HG03139 (cell line): ENCODE results near the gene ANO4.
"Not testable (repeated sequence)": the region's sequence is repeated elsewhere in the genome, so short reads cannot be mapped to it uniquely, and the experiment has no call there.

ENCODE experiments used
- ATAC-seq: cut with Tn5 transposase; IDR thresholded peaks from one replicate; pipeline ENCODE4 v1.9.1; 2021; ENCODE audit not compliant: unreplicated experiment

Gene ANO4

DNA sequence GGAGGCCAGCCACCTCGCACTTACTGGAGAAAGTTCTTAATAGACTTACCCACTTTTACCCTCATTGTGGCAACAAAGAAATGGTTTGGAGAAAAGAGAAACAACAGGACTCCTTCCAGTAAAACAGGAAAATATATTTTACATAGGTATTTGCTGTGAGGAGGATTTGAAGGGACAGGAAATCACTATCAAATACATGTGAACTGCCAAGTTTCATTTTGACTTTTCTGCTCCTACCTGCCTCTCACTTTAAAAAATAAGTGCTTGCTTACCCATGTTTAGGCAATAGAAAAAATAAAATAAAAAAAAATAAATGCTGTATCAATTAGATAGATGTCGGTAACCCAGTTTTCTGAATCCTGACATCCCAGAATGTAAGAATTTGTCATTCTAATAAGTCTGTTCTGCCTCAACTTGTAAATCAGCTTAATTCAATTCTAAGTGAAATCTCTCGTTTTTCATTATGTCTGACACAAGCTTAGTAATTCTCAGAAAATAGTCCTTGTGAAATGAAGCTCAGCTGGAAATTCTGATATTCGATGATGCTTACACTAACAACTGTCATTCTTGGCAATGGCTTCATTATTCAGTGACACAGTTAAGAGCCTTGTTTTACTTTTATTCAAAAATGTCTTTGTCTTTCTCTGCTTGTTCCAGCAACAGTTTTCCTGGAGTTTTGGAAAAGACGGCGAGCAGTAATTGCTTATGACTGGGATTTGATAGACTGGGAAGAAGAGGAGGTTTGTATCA lies 284.1 kb downstream of the ANO4 start:
- ATAC-seq, result no peak

GRCh38 chr12:101082706-101083105 lies 288.1 kb downstream of the ANO4 start:
- ATAC-seq, result no peak

DNA sequence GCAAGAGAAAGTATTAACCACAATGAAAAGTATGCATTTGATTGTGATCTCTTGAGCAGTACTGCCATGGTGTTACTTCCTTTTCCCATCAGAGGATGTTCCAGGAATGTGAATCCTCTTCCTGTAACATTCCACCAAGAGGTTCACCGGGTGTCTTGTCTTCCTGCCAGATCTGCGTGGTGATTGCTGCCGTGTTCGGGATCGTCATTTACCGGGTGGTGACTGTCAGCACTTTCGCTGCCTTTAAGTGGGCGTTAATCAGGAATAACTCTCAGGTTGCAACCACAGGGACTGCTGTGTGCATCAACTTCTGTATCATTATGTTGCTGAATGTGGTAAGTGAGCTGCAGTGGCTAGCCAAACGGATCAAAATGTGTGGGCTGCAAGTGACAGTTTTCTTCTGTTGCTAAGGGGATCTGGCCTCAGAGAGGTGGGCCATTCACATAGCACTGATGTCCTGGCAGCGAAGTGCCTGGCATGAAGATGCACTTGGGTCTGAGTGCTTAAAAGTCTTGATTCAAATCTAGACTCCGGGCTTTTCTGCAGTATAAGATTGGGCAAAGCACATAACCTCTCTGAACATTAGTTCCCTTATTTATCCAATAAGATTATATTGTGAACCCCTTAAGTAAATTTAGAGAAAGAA lies 292.0 kb downstream of the ANO4 start:
- ATAC-seq, result no peak

DNA sequence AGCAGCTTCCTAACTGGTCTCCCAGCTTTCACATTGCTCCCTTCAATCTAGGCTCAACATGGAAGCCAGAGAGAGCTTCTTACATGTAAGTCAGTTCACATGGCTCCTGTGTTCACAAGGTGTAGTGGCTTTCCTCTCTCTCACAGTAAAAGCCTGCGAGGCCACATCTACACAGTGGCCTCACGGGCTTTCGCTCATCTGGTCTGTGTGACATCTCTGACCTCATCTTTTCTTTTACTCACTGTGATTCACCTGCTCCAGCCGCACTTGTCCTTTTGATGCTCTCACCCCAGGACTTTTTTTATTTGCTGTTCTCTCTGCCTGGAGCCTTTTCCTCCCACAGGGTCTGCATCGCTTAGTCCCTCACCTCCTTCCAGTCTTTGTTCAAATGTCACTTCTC lies 293.3 kb downstream of the ANO4 start:
- ATAC-seq, result no peak

- ATAC-seq, result no peak
These were observed 294.7 kb downstream of the ANO4 start for GRCh38 chr12:101089271-101089670.

- ATAC-seq, result not testable (repeated sequence)
These were observed 295.6 kb downstream of the ANO4 start for GRCh38 chr12:101090222-101090621.

- no peak for ATAC-seq
These were observed 303.4 kb downstream of the ANO4 start for GRCh38 chr12:101097829-101098580.

GRCh38 chr12:101107032-101107763 lies 312.6 kb downstream of the ANO4 start:
- ATAC-seq, result no peak

GRCh38 chr12:101108130-101108529 lies 313.6 kb downstream of the ANO4 start:
- ATAC-seq, result no peak

- no peak for ATAC-seq
These were observed 316.3 kb downstream of the ANO4 start for GRCh38 chr12:101110866-101111265.

- ATAC-seq, result no peak
These were observed 316.9 kb downstream of the ANO4 start for GRCh38 chr12:101111441-101111840.

DNA sequence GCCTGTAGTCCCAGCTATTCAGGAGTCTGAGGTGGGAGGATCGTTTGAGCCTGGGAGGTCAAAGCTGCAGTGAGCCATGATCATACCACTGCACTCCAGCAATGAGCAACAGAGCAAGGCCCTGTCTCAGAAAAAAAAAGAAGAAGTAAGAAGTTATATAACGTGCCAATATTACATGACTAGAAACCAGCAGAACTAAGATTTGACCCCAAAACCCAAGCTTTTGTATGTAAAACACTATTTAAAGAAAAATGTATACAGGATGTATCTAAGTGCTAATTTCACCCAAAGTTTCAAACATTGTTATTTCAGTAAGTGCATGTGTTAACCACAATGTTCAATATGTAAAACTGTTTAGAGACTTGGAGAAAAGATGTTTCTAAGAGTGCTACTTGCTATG lies 320.8 kb downstream of the ANO4 start:
- no peak for ATAC-seq

- ATAC-seq, result no peak
These were observed 322.3 kb downstream of the ANO4 start for GRCh38 chr12:101116911-101117310.

GRCh38 chr12:101117842-101118241 lies 323.3 kb downstream of the ANO4 start:
- ATAC-seq, result no peak

GRCh38 chr12:101127521-101128219 lies 333.1 kb downstream of the ANO4 start:
- no peak for ATAC-seq

DNA sequence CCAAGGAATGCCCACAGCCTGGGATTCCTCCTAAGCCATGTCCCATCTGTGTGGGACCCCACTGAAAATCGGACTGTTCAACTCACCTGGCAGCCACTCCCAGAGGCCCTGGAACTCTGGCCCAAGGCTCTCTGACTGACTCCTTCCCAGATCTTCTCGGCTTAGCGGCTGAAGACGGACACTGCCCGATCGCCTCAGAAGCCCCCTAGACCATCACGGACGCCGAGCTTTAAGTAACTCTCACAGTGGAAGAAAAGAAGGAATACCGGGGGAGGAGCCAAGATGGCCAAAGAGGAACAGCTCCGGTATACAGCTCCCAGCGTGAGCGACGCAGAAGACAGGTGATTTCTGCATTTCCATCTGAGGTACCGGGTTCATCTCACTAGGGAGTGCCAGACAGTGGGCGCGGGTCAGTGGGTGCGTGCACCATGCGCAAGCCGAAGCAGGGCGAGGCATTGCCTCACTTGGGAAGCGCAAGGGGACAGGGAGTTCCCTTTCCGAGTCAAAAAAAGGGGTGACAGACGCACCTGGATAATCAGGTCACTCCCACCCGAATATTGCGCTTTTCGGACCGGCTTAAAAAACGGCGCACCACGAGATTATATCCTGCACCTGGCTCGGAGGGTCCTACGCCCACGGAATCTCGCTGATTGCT lies 351.3 kb downstream of the ANO4 start:
- not testable (repeated sequence) for ATAC-seq

- ATAC-seq, result no peak
These were observed 370.7 kb downstream of the ANO4 start for GRCh38 chr12:101165319-101165718.

DNA sequence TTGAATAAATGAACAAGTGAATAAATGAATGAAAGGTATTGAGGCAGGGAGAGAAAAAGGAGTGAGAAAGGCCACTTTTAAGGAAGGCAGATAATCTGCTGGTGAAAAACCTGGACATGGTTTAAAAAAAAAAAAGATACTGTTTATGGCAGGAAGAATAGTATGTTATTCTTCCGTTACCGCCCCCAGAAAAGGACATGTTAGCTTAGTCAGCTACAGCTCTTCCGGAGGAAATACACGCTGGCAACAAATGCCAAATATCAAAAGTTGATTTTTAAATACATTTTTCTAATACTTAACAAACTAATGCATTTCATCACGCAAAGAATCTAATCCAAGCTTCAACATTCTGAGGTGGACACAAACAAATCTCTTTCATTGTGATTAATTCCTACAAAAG lies 372.3 kb downstream of the ANO4 start:
- no peak for ATAC-seq

GRCh38 chr12:101168001-101168400 lies 373.4 kb downstream of the ANO4 start:
- ATAC-seq, result no peak

DNA sequence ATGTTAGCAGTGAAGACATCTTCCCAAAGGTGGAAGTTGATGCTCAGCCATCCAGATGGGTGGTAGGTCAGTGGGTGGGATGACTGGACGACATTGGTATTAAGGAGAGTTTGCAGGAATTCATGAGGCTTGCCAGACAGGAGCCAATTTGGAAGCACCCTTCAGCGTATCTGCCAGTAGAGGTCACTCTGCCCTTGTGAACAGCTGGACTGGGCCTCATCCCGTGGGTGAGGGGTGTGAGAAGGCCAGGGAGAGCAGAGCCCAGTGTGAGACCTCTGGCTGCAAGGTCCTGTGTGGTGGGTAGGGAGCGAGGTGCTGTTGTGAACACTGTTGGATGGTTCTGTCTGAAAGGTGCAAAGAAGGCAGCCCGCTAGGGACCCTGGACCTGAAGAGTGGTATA lies 377.7 kb downstream of the ANO4 start:
- no peak for ATAC-seq
